Measurements from ENCODE around the gene LST1. TPM values are rescaled to one million over a fixed set of nuclear protein-coding genes. Genes with fewer than 3 reads are reported as not detected.

Gene LST1
- total and polyA plus RNA-seq, 2 donors (not counting 1 experiment from before 2014, with no cell fraction given): not detected

GRCh38 chr6:31614684-31615578 is 28.9 kb downstream of the LST1 start, which contains the start of gene AIF1:
Gene AIF1 (plus strand): TSS chr6:31615234. CDS start chr6:31615330, 96 bp downstream.
- no peak within 1 kb of the TSS for H3K27ac ChIP-seq (ENCODE audit: insufficient read depth, low read length)
- DNase-seq (ENCODE audit: low read depth in 2 of 2): no peak
- no peak within 1 kb of the TSS for H3K4me2 ChIP-seq (ENCODE audit: extremely low read depth, insufficient read depth, low read length)
- H4K20me1 ChIP-seq (ENCODE audit: control insufficient read depth, extremely low read depth, insufficient read depth, low read length): no peaks in the 10 kb centered on the region
- H3K4me1 ChIP-seq (ENCODE audit: control insufficient read depth, extremely low read depth, insufficient read depth, low read length): no peaks in the 10 kb centered on the region
- TF ChIP-seq CTCF (conservative IDR thresholded peaks at IDR 0.05 in 1 of 2, IDR thresholded peaks at IDR 0.05 in 1 of 2; ENCODE audit: low read depth in 1 of 2, low read length in 2 of 2): no peak
- TF ChIP-seq EZH2 (IDR thresholded peaks at IDR 0.05; ENCODE audit: low read length, missing control alignments): no peak
- H3K36me3 ChIP-seq (ENCODE audit: control insufficient read depth, insufficient read depth, low read length): no peaks in the 10 kb centered on the region
- peaks cover 3% of the 10 kb centered on the region for H3K27me3 ChIP-seq (ENCODE audit: control insufficient read depth, insufficient read depth, low read length)
- H2AFZ ChIP-seq (ENCODE audit: low read length): no peak within 1 kb of the TSS
- H3K9ac ChIP-seq (ENCODE audit: insufficient read depth, low read length): no peak within 1 kb of the TSS
- no peak within 1 kb of the TSS for H3K4me3 ChIP-seq (replicated peaks in 1 of 4; ENCODE audit: control extremely low read depth in 1 of 4, insufficient read depth in 1 of 4, low read depth in 3 of 4, low read length in 4 of 4)
- no peaks in the 10 kb centered on the region for H3K9me3 ChIP-seq (ENCODE audit: control insufficient read depth, insufficient read depth, low read depth, low read length)
- no peaks in the 10 kb centered on the region for H3K79me2 ChIP-seq (ENCODE audit: control insufficient read depth, insufficient read depth, low read length)

GRCh38 chr6:31615748-31616147 is 29.7 kb downstream of the LST1 start:
- no peaks in the 10 kb centered on the region for H3K9me3 ChIP-seq (ENCODE audit: control insufficient read depth, insufficient read depth, low read depth, low read length)
- H3K36me3 ChIP-seq (ENCODE audit: control insufficient read depth, insufficient read depth, low read length): no peaks in the 10 kb centered on the region
- H3K4me3 ChIP-seq (replicated peaks in 1 of 4; ENCODE audit: control extremely low read depth in 1 of 4, insufficient read depth in 1 of 4, low read depth in 3 of 4, low read length in 4 of 4): no peak overlapping the region
- peaks cover 3% of the 10 kb centered on the region for H3K27me3 ChIP-seq (ENCODE audit: control insufficient read depth, insufficient read depth, low read length)
- DNase-seq (ENCODE audit: low read depth in 2 of 2): no peak
- H3K9ac ChIP-seq (ENCODE audit: insufficient read depth, low read length): no peak overlapping the region
- H4K20me1 ChIP-seq (ENCODE audit: control insufficient read depth, extremely low read depth, insufficient read depth, low read length): no peaks in the 10 kb centered on the region
- H3K79me2 ChIP-seq (ENCODE audit: control insufficient read depth, insufficient read depth, low read length): no peaks in the 10 kb centered on the region
- no peak overlapping the region for H3K27ac ChIP-seq (ENCODE audit: insufficient read depth, low read length)
- H3K4me2 ChIP-seq (ENCODE audit: extremely low read depth, insufficient read depth, low read length): no peak overlapping the region
- no peaks in the 10 kb centered on the region for H3K4me1 ChIP-seq (ENCODE audit: control insufficient read depth, extremely low read depth, insufficient read depth, low read length)
- no peak for TF ChIP-seq EZH2 (IDR thresholded peaks at IDR 0.05; ENCODE audit: low read length, missing control alignments)
- TF ChIP-seq CTCF (conservative IDR thresholded peaks at IDR 0.05 in 1 of 2, IDR thresholded peaks at IDR 0.05 in 1 of 2; ENCODE audit: low read depth in 1 of 2, low read length in 2 of 2): no peak
- no peak overlapping the region for H2AFZ ChIP-seq (ENCODE audit: low read length)

GRCh38 chr6:31617010-31617409 is 30.9 kb downstream of the LST1 start:
- no peaks in the 10 kb centered on the region for H3K4me1 ChIP-seq (ENCODE audit: control insufficient read depth, extremely low read depth, insufficient read depth, low read length)
- H4K20me1 ChIP-seq (ENCODE audit: control insufficient read depth, extremely low read depth, insufficient read depth, low read length): no peaks in the 10 kb centered on the region
- no peak overlapping the region for H3K27ac ChIP-seq (ENCODE audit: insufficient read depth, low read length)
- H2AFZ ChIP-seq (ENCODE audit: low read length): no peak overlapping the region
- peaks cover 13% of the 10 kb centered on the region for H3K79me2 ChIP-seq (ENCODE audit: control insufficient read depth, insufficient read depth, low read length)
- no peaks in the 10 kb centered on the region for H3K9me3 ChIP-seq (ENCODE audit: control insufficient read depth, insufficient read depth, low read depth, low read length)
- no peak for TF ChIP-seq EZH2 (IDR thresholded peaks at IDR 0.05; ENCODE audit: low read length, missing control alignments)
- TF ChIP-seq CTCF (conservative IDR thresholded peaks at IDR 0.05 in 1 of 2, IDR thresholded peaks at IDR 0.05 in 1 of 2; ENCODE audit: low read depth in 1 of 2, low read length in 2 of 2): no peak
- no peak overlapping the region for H3K4me3 ChIP-seq (replicated peaks in 1 of 4; ENCODE audit: control extremely low read depth in 1 of 4, insufficient read depth in 1 of 4, low read depth in 3 of 4, low read length in 4 of 4)
- peaks cover 3% of the 10 kb centered on the region for H3K27me3 ChIP-seq (ENCODE audit: control insufficient read depth, insufficient read depth, low read length)
- no peaks in the 10 kb centered on the region for H3K36me3 ChIP-seq (ENCODE audit: control insufficient read depth, insufficient read depth, low read length)
- DNase-seq (ENCODE audit: low read depth in 2 of 2): no peak
- H3K9ac ChIP-seq (ENCODE audit: insufficient read depth, low read length): no peak overlapping the region
- no peak overlapping the region for H3K4me2 ChIP-seq (ENCODE audit: extremely low read depth, insufficient read depth, low read length)
